ENCODE measurements around the gene KRCC1. TPM values are rescaled to one million over a fixed set of nuclear protein-coding genes. Genes with fewer than 3 reads are reported as not detected.

The KRCC1 gene
- total and polyA plus RNA-seq, 9 of the 15 experiments (the other 6 are each of a cell fraction or from before 2014, with no cell fraction given), result 1.9 to 6.0 (median 2.2) TPM

DNA sequence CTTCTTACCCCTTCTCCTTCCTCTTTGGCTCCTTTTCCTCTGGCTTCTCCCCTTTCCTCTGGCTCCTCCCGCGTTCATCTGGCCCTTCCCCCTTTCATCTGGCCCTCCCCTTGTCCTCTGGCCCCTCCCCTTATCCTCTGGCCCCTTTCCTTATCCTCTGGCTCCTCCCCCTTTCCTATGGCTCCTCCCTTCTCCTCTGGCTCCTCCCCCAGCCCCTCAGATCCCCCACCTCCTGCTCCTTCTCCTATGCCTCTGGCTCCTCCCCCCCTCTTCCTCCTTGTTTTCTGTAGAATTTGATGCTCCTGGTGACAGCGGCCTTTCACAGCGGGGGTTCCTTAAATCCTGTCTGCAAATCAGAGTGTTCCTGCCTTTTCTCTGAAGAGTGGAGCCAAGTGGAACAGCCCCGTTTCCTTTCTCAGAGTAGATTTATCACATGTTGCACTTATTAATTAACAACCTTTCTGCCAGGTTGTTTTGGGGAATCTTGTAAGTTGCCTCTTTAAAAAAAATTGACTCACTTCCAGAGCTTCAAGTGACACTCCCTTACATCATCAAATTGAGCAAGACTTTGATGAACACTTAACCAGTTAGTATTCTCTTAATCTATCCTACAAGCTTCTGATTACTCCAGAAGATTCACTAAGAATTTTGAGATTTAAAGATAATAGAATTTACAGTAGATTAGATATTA is 44.4 kb upstream of the KRCC1 start:
- POLR2A ChIA-PET, result interaction anchor here (1.0 kb wide), 1 partner anchor 10 kb away, joined by 3 read pairs; no protein-coding TSS in a partner anchor
- Histone ChIP-seq H3K79me2 (ENCODE audit: control insufficient read depth, insufficient read depth, low read length) (no peaks in the 10 kb centered on the region), H3K4me2 (ENCODE audit: insufficient read depth, low read length) (no peak overlapping the region), H3K27me3 (ENCODE audit: control insufficient read depth in 2 of 2, insufficient read depth in 2 of 2, low read length in 2 of 2) (peaks cover 9 to 20% of the 10 kb centered on the region in 2 experiments), H3K27ac (ENCODE audit: extremely low read depth, low read depth, low read length) (no peak overlapping the region), H3K9me1 (ENCODE audit: control insufficient read depth, insufficient read depth, low read length) (no peaks in the 10 kb centered on the region), H3K36me3 (ENCODE audit: control insufficient read depth, insufficient read depth, low read length) (no peaks in the 10 kb centered on the region), H3K9me3 (replicated peaks; ENCODE audit: control insufficient read depth, insufficient read depth, low read depth, low read length) (no peaks in the 10 kb centered on the region), H3K9ac (ENCODE audit: insufficient read depth in 1 of 2, low read depth in 2 of 2, low read length in 2 of 2) (no peak overlapping the region), H3K4me3 (no peak overlapping the region), H3K4me1 (replicated peaks in 1 of 2; ENCODE audit: control insufficient read depth in 2 of 2, insufficient read depth in 2 of 2, low read length in 2 of 2) (peaks cover 0 to 4% of the 10 kb centered on the region in 2 experiments; a peak in 2 of 5 replicates), H2AFZ (ENCODE audit: low read depth, low read length) (0 out of 2 replicates have a peak overlapping the region, but pooled peaks have one; percentile 29), H4K20me1 (replicated peaks; ENCODE audit: control insufficient read depth, insufficient read depth, low read length) (no peaks in the 10 kb centered on the region)
- peak; percentile 91 for FAIRE-seq
- no TSS peak for BruUV-seq (replicated peaks)
- 3% methylated on average over 3 of the region's 5 CpGs for WGBS (ENCODE audit: insufficient coverage, low coverage, missing lambda C conversion rate)
- ATAC-seq, result peak; percentile 99
- in situ Hi-C loops (cut with MboI), result no loop called here
- DNase-seq (ENCODE audit: extremely low read depth in 1 of 4, low spot score in 3 of 4), result peak; percentile 82 to 94 (median 92)
- CTCF ChIA-PET (ENCODE audit: low intra/inter-chr PET ratio), result no interaction called here
- intact Hi-C loops (cut with micrococcal nuclease), result no loop called here
- TF ChIP-seq, protein P1, sequence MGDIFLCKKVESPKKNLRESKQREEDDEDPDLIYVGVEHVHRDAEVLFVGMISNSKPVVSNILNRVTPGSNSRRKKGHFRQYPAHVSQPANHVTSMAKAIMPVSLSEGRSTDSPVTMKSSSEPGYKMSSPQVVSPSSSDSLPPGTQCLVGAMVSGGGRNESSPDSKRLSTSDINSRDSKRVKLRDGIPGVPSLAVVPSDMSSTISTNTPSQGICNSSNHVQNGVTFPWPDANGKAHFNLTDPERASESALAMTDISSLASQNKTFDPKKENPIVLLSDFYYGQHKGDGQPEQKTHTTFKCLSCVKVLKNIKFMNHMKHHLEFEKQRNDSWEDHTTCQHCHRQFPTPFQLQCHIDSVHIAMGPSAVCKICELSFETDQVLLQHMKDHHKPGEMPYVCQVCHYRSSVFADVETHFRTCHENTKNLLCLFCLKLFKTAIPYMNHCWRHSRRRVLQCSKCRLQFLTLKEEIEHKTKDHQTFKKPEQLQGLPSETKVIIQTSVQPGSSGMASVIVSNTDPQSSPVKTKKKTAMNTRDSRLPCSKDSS (IDR thresholded peaks at IDR 0.05; ENCODE audit: low read depth, partially characterized antibody), result no peak
- TF ChIP-seq POLR3G (IDR thresholded peaks at IDR 0.05; ENCODE audit: extremely low read depth, insufficient read length, insufficient replicate concordance) (no peak), SPI1 (IDR thresholded peaks at IDR 0.05; ENCODE audit: borderline replicate concordance, low read depth, low read length) (peak; percentile 21; the same call in 1 of the 2 replicates), RAD21 (CRISPR knock-in tag; conservative IDR thresholded peaks at IDR 0.05 in 1 of 2, IDR thresholded peaks at IDR 0.05 in 1 of 2) (no peak), FOSL1 (tag; conservative IDR thresholded peaks at IDR 0.05) (peak; percentile 46; the same call in 1 of the 2 replicates), ZNF324 (CRISPR knock-in tag; IDR thresholded peaks at IDR 0.05) (no peak), RBBP5 (IDR thresholded peaks at IDR 0.05; ENCODE audit: borderline replicate concordance, insufficient read depth, low read length, poor library complexity, severe bottlenecking) (no peak), ESRRB (CRISPR knock-in tag; IDR thresholded peaks at IDR 0.05; ENCODE audit: borderline replicate concordance) (no peak), ZNF224 (CRISPR knock-in tag; IDR thresholded peaks at IDR 0.05) (no peak), ATF7 (IDR thresholded peaks at IDR 0.05) (0 out of 2 replicates have a peak, but pooled peaks have one; percentile 15), JUNB (CRISPR knock-in tag; conservative IDR thresholded peaks at IDR 0.05) (no peak), KDM1A (IDR thresholded peaks at IDR 0.05) (peak in 1 of 2 experiments; percentile 18; a peak in 1 of 4 replicates), KLF6 (CRISPR knock-in tag; IDR thresholded peaks at IDR 0.05; ENCODE audit: borderline replicate concordance) (no peak), HDGF (IDR thresholded peaks at IDR 0.05) (0 out of 2 replicates have a peak, but pooled peaks have one; percentile 69), ZNF347 (CRISPR knock-in tag; IDR thresholded peaks at IDR 0.05; ENCODE audit: low read depth) (no peak), CEBPG (CRISPR knock-in tag; IDR thresholded peaks at IDR 0.05) (no peak; the same call in 1 of the 2 replicates), CEBPG (tag; conservative IDR thresholded peaks at IDR 0.05 in 1 of 2, IDR thresholded peaks at IDR 0.05 in 1 of 2) (peak; percentile 87 to 97), CEBPB (tag; IDR thresholded peaks at IDR 0.05) (peak; percentile 77), ZNF239 (CRISPR knock-in tag; IDR thresholded peaks at IDR 0.05) (no peak)
- TF ChIP-seq, protein P2, sequence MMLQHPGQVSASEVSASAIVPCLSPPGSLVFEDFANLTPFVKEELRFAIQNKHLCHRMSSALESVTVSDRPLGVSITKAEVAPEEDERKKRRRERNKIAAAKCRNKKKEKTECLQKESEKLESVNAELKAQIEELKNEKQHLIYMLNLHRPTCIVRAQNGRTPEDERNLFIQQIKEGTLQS (IDR thresholded peaks at IDR 0.05), result peak; percentile 71; the same call in 1 of the 2 replicates
- TF ChIP-seq, protein P2 (CRISPR knock-in tag; conservative IDR thresholded peaks at IDR 0.05), result no peak
